NCI-H2196 treated with DMSO at 0.1 percent for 48 hours (cell line): ENCODE data around the gene JPH4.
"Not testable (repeated sequence)": the region's sequence is repeated elsewhere in the genome, so short reads cannot be mapped to it uniquely, and the experiment has no call there.

Experiments used
- DNase-seq: peaks from one replicate; lab custom pipeline; 2025; ENCODE audit not compliant: unreplicated experiment; lab: John Stamatoyannopoulos, UW

The JPH4 gene

DNA sequence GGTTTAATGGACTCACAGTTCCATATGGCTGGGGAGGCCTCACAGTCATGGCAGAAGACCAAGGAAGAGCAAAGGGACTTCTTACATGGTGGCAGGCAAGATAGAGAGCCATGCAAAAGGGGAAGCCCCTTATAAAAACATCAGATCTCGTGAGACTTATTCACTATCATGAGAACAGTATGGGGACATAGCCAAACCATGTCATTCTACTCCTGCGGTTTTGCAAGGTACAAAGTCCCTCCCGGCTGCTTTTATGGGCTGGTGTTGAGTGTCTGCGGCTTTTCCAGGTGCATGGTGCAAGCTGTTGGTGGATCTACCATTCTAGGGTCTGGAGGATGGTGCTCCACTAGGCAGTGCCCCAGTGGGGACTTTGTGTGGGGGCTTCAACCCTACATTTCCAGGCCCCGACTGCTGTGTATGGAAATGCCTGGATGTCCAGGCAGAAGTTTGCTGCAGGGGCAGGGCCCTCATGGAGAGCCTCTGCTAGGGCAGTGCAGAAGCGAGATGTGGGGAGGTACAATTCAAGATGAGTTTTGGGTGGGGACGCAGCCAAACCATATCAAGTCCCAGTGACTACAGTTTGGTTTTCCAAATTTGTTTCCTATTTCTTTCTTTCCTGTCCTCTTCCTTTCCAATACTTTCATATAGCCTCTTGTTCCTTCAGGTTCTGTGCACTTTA, 31.0 kb upstream of the JPH4 start:
- DNase-seq: not testable (repeated sequence)

DNA sequence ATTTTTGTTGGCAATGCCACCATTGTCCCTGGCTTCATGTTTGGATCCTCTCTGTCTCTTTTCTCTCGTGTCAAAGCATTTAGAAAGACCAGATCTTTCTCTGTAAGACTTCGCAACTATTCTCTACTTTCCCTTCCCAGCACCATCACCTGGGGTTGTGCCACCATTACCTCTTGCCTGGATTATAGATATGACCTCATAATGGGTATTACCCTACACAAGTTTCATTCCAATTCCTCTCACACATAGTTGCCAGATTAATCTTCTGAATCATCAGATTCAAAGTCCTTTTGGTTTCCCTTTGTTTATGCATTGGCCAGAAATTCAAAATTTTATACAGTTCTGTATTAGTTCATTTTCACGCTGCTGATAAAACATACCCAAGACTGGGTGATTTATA, 30.4 kb upstream of the JPH4 start:
- DNase-seq: no peak

DNA sequence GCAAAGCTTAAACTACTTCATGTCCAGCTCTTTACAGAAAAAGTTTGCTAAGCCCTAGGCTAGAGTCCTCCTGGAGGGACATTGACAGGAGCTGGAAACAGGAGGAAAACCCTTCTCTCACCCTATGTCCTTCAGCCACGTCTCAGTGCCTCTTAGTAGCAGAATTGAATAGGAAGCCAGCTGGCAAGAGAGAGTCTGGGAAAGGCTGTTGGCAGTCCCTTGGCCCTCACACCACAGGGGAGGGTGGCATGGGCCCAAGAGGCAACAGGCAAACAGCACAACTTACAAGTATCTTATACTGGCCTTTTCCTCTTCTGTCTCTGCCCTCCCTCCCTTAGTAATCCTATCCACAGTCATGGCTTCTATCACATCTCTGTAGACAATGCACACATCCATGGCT, 29.9 kb upstream of the JPH4 start:
- DNase-seq: peak; percentile 32

DNA sequence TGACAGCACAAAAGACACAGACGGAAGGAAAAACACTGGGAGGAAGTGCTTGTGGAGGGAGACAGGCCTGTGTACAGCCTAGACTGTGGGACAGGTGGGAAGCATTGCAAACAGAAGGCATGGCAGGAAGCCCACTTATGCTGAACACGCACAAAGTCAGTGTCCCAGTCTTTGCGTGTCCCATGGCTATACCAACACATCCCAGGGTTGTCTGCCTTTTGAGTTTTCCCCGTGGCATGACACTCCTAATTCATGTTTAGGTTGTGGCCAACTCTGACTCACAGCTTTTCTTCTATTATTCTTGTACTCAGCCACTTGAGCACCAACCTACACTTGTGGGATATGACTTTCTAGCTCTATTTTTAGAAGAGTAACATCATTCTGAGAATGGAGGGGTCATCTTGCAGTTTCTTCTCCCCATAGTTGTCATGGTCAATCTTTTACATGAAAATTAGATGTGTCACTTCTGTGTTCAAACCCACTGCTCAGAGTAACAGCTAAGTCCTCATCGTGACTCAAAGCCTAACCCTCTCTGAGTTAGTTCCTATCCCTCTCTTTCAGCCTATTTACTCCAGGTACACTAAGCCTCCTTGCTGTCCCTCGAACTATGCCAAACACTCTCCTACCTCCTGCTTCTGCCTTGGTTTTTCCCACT, 27.5 kb upstream of the JPH4 start:
- no peak for DNase-seq

DNA sequence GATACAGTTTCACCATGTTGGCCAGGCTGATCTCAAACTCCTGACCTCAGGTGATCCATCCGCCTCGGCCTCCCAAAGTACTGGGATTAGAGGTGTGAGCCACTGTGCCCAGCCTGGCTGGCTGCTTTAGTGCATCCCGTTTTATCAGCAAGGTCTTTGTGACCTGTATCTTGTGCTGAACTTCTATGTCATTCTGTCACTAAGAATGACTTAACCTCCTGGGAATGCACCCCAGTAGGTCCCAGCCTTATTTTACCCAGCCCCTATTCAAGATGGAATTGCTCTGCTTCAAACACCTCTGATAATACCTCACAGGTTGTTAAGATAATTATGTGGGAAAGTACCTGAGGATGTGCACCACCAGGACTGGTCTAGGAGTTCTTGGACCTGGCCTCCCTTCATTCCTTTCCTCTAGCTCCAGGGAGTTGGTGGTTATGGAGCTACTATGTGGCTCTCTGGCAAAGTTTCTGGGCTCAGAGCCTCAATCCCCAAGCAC, 26.1 kb upstream of the JPH4 start:
- no peak for DNase-seq

DNA sequence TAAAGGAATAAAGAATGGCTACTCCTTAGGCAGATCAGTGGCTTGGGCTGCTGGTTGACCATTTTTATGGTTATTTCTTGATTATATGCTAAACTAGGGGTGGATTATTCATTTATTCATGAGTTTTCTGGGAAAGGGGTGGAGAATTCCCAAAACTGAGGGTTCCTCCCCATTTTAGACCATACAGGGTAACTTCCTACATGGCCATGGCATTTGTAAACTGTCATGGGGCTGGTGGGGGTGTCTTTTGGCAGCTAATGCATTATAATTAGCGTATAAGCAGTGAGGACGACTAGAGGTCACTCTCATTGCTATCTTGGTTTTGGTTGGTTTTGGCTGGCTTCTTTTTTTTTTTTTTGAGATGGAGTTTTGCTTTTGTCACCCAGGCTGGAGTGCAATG, 25.6 kb upstream of the JPH4 start:
- no peak for DNase-seq

DNA sequence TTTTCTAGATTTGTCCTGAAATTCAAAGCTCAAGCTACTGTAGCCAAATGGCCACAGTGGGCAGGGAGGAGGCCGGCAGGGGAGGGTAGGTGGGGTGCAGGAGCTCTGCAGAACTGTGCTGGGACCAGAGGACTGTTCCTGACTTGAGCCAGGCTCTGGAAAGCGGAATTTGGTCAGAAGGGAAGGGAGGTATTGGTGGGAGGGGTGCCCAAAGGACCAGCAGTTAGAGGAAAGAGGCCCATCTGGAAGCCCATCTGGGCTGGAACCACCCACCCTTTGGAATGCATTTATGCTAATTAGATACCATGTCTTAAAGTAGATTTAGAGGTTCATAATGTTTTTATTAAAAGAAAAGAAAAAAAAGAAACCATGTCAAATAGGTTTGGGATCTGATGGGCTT, 24.5 kb upstream of the JPH4 start:
- DNase-seq: no peak

DNA sequence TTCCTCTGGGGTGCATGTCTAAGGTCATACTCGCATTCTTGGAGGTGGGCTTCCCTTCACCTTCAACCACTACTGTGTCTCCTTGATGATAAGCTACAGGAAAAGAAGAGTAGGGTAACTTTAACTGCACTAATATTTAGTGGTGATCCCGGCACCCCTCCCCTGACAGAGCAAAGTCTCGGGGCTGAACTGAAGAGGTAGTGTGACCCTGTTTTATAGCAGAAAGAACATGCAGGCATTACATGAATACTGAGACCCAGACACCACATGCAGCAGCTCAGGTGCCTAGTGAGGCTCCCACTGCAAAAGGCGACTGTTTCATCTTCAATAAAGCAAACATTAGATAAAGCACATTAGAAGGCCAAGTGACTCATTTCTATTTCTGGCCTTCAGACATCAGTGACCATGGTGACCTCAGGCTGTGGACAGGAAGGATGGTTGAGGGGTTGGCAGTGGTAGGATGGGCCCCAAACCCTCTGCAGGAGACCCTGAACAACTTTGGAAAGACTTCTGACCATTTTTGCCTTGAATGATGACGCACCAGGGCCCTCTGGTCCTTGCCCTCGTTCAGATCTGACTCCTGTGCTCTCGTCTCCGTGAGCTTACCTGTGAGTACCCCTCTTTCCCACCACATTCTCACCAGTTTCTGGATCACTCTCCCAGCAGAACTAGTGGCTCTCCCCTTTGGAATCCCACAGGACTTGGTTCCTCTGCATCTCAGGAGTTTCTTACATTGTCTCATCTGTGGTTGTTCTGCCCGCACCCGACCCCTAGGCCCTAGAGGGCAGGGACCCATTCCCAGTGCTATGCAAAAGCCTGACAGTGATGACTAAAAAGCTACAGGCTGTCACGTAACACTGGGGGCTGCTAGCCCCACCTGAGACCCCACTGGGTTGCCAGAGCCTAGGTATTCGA, 23.8 kb upstream of the JPH4 start:
- no peak for DNase-seq

DNA sequence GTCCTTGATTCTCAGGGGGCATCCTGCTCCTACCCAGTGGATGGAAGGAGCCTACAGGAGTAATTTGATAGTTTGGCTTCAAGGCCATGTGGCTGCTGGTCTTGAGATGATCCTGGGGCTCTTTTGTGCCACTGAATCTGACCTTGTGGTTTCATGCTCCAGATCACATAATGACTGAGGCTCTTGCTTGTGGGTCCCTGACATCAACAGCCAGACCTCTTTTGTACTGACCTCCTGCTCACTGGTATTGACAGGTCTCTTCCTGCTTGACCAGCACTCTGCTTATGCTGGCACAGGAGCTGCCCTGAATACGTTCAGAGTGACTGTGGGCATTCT, 23.2 kb upstream of the JPH4 start:
- no peak for DNase-seq

DNA sequence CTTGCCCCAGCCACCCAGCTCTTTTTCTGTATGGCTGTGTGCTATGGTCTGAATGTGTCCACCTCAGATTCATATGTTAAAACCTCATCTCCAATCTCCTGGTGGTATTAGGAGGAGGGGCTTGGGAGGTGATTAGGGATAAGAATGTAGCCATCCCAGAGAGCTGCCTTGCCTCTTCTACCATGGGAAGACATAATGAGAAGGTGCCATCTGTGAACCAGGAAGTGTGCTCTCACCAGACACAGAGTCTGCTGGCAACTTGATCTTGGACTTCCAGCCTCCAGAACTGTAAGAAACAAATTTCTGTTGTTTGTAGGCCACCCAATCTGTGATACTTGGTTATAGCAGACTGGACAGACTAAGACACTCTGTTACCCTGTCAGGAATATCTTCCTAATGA, 22.8 kb upstream of the JPH4 start:
- DNase-seq: no peak

DNA sequence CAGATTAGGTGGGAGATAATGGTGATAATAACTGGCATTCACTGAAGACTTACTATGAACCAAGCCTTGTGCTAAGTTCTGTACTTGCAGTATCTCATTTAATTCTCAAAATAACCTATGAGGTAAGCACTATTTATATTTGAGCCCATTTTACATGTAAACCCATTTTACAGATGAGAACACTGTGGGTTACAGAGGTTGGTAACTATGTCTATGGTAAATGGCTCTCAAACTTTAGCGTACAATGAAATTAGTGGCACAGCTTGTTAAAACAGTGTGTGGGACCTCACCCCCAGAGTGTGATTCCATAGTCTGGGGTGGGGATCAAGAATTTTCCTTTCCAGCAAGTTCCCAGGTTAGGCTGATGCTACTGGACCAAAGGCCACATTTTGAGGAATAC, 22.2 kb upstream of the JPH4 start:
- no peak for DNase-seq

DNA sequence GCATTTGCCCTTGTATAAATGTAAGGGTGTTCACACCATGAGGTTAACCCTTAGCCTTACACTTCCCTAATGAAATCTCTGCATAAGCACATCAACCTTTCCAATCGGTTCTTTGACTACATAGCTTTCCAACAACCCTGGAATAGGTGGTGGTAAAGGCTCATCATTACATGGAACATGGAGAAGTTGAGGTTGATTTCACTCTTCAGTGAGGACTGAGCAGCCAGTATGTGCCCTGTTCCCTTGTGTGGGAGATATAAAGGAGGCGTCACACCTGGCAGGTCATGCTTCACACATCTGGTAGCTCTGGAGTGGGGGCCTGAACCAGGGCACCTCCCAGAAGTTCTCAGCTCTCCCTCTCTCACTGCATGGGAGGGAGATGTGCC, 21.7 kb upstream of the JPH4 start:
- no peak for DNase-seq

DNA sequence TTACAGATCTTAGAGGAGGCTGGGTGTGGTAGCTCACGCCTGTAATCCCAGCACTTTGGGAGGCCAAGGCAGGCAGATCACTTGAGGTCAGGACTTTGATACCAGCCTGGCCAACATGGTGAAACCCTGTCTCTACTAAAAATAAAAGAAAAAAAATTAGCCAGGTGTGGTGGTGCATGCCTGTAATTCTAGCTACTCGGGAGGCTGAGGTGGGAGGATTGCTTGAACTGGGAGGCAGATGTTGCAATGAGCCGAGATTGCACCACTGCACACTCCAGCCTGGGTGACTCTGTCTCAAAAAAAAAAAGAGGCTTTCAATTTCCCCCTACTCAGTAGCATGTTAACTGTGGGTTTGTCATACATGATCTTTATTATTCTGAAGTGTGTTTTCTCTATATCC, 15.6 kb upstream of the JPH4 start:
- DNase-seq: not testable (repeated sequence)

DNA sequence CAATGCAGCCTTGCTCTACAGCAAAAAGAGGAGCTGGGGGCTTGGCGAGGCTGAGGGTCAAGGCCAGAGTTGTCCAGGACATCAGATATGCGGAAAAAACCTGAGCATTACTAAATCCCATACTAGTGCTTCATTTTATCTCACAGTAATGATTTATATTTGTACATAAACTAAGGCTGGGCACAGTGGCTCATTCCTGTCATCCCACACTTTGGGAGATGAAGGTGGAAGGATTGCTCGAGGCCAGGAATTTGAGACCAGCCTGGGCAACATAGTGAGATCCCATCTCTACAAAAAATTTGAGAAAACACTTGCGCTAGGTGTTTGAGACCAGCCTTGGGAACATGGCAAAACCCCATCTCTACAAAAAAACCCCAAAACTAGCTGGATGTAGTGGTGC, 11.6 kb upstream of the JPH4 start:
- no peak for DNase-seq

DNA sequence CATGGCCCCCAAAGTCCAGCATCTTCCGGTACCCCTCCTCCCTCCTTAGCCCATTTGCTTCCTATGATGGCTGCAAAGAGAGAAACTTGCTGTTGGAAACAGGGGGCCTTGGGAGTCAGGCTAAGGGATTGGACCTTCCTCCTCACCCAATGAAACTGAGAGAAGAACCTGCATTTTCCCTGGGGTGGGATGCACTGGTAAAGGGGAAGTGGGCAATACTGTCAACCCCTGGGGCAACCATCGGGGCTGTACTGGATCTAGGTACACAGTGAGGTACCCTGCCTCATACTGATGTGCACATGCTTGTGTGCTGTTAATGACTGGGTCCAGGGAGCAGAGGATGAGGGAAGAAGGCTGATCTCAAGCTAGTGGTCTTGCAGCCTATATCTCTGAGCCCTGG, 11.0 kb upstream of the JPH4 start:
- DNase-seq: no peak

DNA sequence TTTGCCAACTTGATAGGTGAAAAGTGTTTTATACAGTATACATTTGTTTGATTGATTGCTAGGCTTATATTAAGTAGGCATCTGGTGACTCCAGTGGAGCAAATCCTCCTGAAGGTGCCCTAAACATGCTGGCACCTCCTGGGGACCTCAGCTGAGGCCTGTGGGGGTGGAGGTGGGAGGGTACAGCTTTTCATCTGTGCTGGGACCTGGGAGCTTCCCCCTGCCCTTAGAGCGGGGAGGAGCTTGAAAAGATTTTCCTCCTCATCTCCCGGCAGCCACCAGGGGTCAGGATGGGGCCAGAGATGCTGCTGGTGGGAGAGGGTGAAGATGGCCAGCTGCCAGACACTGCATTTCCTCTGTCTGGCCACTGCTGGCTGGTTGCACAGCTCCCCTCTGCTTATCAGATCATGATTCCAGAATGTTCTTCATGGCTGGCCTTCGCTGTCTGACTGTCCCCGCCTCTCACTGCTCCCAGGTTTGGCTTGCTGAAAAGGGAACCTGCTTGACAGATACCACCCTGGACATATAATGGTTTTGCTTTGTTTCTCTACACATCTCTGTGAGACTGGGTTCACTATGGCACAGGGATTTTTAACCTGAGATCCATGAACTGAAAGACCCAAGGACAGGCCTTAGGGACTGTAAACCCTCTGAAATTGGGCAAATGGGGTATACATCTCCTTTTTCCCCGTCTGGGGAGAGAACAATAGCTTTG, 10.5 kb upstream of the JPH4 start:
- DNase-seq: peak; percentile 86

DNA sequence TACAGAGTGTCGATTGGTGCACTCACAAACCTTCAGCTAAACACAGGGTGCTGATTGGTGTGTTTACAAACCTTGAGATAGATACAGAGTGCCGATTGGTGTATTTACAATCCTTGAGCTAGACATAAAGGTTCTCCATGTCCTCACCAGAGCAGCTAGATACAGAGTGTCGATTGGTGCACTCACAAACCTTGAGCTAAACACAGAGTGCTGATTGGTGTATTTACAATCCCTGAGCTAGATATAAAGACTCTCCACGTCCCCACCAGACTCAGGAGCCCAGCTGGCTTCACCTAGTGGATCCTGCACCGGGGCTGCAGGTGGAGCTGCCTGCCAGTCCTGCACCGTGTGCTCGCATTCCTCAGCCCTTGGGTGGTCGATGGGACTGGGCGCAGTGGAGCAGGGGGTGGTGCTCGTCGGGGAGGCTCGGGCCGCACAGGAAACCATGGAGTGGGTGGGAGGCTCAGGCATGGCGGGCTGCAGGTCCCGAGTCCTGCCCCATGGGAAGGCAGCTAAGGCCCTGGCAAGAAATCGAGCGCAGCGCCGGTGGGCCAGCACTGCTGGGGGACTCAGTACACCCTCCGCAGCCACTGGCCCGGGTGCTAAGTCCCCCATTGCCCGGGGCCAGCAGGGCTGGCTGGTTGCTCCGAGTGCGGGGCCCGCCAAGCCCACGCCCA, 6.1 kb upstream of the JPH4 start:
- DNase-seq: not testable (repeated sequence)

DNA sequence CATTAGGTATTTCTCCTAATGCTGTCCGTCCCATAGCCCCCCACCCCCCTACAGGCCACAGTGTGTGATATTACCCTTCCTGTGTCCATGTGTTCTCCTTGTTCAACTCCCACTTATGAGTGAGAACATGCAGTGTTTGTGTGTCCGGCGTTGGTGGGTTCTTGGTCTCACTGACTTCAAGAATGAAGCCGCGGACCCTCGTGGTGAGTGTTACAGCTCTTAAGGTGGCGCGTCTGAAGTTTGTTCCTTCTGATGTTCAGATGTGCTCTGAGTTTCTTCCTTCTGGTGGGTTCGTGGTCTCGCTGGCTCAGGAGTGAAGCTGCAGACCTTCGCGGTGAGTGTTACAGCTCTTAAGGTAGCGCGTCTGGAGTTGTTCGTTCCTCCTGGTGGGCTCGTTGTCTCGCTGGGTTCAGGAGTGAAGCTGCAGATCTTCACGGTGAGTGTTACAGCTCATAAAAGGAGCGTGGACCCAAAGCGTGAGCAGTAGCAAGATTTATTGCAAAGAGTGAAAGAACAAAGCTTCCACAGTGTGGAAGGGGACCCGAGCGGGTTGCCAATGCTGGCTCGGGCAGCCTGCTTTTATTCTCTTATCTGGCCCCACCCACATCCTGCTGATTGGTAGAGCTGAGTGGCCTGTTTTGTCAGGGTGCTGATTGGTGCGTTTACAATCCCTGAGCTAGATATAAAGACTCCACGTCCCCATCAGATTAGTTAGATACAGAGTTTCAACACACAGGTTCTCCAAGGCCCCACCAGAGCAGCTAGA, 5.4 kb upstream of the JPH4 start:
- DNase-seq: not testable (repeated sequence)

DNA sequence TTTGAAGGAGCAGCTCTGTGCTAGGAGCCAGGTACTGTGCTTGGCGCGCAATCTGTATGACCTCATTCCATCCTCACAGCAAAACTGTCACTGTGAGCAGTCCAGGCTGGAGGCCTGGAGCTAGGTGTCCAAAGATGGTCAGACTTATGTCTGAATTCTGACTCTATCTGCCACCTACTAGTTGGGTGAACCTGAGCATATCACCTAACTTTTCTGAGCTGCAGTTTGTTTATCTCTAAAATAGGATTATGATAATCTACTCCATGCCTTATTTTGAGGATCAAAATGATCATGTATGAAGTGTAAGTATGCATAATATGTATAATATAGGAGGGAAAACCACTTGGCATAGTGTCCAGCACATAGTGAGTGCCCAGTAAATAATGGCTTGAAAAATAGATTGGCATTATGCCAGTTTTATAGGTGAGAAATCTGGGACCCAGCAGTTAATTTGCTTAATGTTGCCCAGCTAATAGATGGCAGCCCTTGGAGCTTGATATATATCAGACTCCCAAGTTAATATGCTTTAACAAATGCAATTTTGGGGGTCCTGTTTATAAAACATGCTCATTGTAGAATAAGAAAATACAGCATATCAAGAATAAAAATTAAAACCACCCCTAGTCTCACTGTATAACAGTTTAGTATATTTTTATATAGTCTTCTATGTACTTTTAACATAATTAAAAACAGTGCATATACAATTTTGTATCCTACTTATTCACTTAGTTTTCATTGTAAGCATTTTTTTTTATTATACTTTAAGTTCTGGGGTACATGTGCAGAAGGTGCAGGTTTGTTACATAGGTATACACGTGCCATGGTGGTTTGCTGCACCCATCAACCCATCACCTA, 4.5 kb upstream of the JPH4 start:
- DNase-seq: no peak
